Activated CD8-positive, alpha-beta T cell treated with anti-CD3 and anti-CD28 coated beads for 36 hours (primary cell): ENCODE results near the gene AGBL3. TPM values are rescaled to one million over a fixed set of nuclear protein-coding genes. Genes with fewer than 3 reads are reported as not detected.

Experiments
- ATAC-seq: fragments of 200-7000 bp; cut with Tn5 transposase; one replicate; pipeline ENCODE4 v1.10.0; 2021; ENCODE audit warnings: mild to moderate bottlenecking, moderate library complexity
- CTCF ChIA-PET: fragments of 350-600 bp; sonication (Branson Sonifier 250); formaldehyde crosslinking; loops from one replicate; lab custom pipeline; 2021; ENCODE audit warnings: antibody characterized with exemption; lab: Charles Lee
- POLR2A ChIA-PET: fragments of 350-600 bp; sonication (Branson Sonifier 250); formaldehyde crosslinking; loops from one replicate; lab custom pipeline; 2021; ENCODE audit warnings: antibody characterized with exemption; lab: Charles Lee
- DNase-seq: peaks from one replicate; pipeline ENCODE4 v3.0.0-alpha.2; 2020
- H3K27ac Mint-ChIP-seq: one replicate; pipeline ENCODE4 v1.8.0; 2021; ENCODE audit warnings: mild to moderate bottlenecking, mixed read lengths
- H3K27me3 Mint-ChIP-seq: one replicate; pipeline ENCODE4 v1.8.0; 2021; ENCODE audit warnings: mixed read lengths
- H3K36me3 Mint-ChIP-seq: one replicate; pipeline ENCODE4 v1.8.0; 2021; ENCODE audit warnings: low read depth, mixed read lengths
- H3K4me1 Mint-ChIP-seq: one replicate; pipeline ENCODE4 v1.8.0; 2021; ENCODE audit warnings: low read depth, mixed read lengths
- H3K4me3 Mint-ChIP-seq: one replicate; pipeline ENCODE4 v1.8.0; 2021; ENCODE audit warnings: mild to moderate bottlenecking, moderate library complexity, mixed read lengths
- H3K9me3 Mint-ChIP-seq: one replicate; pipeline ENCODE4 v1.8.0; 2021; ENCODE audit warnings: mixed read lengths
- intact Hi-C: fragments of 100-400 bp; cut with micrococcal nuclease; formaldehyde crosslinking; loops from one replicate; pipeline ENCODE4 v1.10.0; 2022
- total RNA-seq, 2 experiments: library from RNA; stranded (reverse); gene quantifications; one replicate each; pipeline ENCODE4 v1.2.3, GENCODE V29; 2021
- TF ChIP-seq, protein P1 (sequence below): fragments of 200-600 bp; IDR thresholded peaks from one replicate; pipeline ENCODE4 v1.8.0; 2022; ENCODE audit warnings: antibody characterized with exemption, mild to moderate bottlenecking

Gene AGBL3
- total RNA-seq, 2 experiments from 2014 or later, result 2.7 to 2.9 TPM

DNA sequence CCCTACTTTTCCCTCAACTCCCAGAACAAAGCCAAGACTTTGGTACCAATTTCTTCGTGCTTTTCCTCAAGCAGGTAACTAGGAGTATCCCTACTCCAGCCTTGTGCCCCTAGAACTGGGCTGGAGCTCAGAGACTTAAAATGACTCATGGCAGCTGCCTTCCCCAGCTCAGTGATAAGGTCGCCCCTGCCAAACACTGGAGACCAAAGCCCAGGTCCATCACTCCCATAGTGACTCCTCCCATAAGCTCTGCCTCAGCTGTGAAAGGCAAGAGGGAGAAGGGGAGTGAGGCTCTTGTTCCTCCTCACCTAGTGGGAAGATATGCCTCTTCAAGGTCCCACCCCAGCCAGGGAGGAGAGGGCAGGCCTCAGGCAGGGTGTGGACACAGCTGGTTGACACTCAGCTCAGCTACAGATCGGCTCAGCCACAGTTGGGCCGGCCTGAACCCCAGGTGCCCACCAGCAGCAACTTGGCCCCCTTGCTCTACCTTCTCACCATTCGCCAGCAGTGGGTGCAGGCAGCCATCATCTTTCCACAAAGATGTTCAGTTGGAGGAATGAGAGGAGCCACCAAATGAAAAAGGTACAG lies 198.0 kb downstream of the AGBL3 start:
- Mint-ChIP-seq H3K4me1 (peaks cover 2% of the 10 kb centered on the region), H3K36me3 (peaks cover 67% of the 10 kb centered on the region), H3K4me3 (no peak overlapping the region), H3K27me3 (no peaks in the 10 kb centered on the region), H3K27ac (no peak overlapping the region), H3K9me3 (peaks cover 20% of the 10 kb centered on the region)
- ChIA-PET CTCF (no interaction called here), POLR2A (no interaction called here)
- TF ChIP-seq, protein P1, sequence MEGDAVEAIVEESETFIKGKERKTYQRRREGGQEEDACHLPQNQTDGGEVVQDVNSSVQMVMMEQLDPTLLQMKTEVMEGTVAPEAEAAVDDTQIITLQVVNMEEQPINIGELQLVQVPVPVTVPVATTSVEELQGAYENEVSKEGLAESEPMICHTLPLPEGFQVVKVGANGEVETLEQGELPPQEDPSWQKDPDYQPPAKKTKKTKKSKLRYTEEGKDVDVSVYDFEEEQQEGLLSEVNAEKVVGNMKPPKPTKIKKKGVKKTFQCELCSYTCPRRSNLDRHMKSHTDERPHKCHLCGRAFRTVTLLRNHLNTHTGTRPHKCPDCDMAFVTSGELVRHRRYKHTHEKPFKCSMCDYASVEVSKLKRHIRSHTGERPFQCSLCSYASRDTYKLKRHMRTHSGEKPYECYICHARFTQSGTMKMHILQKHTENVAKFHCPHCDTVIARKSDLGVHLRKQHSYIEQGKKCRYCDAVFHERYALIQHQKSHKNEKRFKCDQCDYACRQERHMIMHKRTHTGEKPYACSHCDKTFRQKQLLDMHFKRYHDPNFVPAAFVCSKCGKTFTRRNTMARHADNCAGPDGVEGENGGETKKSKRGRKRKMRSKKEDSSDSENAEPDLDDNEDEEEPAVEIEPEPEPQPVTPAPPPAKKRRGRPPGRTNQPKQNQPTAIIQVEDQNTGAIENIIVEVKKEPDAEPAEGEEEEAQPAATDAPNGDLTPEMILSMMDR, result no peak
- ATAC-seq (no peak), DNase-seq (no peak)
- intact Hi-C loops, result no loop called here

Other genes starting within 250 kb of the AGBL3 start
- gene CALD1, start 206.9 kb upstream of the AGBL3 start, total RNA-seq, result 1 to 10 TPM; 2.1 to 2.2 TPM
- 1 to 10 TPM; 6.2 to 7.6 TPM for gene TMEM140, start 161.6 kb downstream of the AGBL3 start, total RNA-seq
- 10 to 100 TPM; 32.5 to 35.4 TPM for gene CYREN, start 184.2 kb downstream of the AGBL3 start, total RNA-seq
- gene WDR91, start 225.0 kb downstream of the AGBL3 start, total RNA-seq, result 10 to 100 TPM; 12.9 to 13.1 TPM
- not detected for gene STRA8, start 247.3 kb downstream of the AGBL3 start, total RNA-seq